ENCODE results near the gene RAPGEF4. TPM values are rescaled to one million over a fixed set of nuclear protein-coding genes. Genes with fewer than 3 reads are reported as not detected.

Gene RAPGEF4
- total and polyA plus RNA-seq, 2 donors (not counting 1 experiment from before 2014, with no cell fraction given), result 0.22 to 0.30 TPM

GRCh38 chr2:172783165-172783898, 47.7 kb downstream of the RAPGEF4 start:
- Histone ChIP-seq H3K4me1 (ENCODE audit: control insufficient read depth in 2 of 2, insufficient read depth in 2 of 2, low read length in 2 of 2) (no peaks in the 10 kb centered on the region), H3K4me3 (ENCODE audit: control extremely low read depth in 1 of 5, extremely low read depth in 1 of 5, insufficient read depth in 1 of 5, low read depth in 2 of 5, low read length in 4 of 5) (no peak overlapping the region), H3K27me3 (replicated peaks in 1 of 4; ENCODE audit: control extremely low read depth in 1 of 4, control insufficient read depth in 3 of 4, insufficient read depth in 4 of 4, low read length in 3 of 4) (no peaks in the 10 kb centered on the region), H3K79me2 (ENCODE audit: control insufficient read depth, insufficient read depth, low read length) (no peaks in the 10 kb centered on the region), H3K9ac (ENCODE audit: low read length) (no peak overlapping the region), H4K20me1 (ENCODE audit: control insufficient read depth, insufficient read depth, low read length, poor library complexity, severe bottlenecking) (no peaks in the 10 kb centered on the region), H3K27ac (ENCODE audit: low read length in 2 of 2) (no peak overlapping the region), H3K4me2 (replicated peaks; ENCODE audit: low read depth, low read length, poor library complexity, severe bottlenecking) (no peak overlapping the region), H3K36me3 (replicated peaks in 1 of 2; ENCODE audit: control extremely low read depth in 1 of 2, control insufficient read depth in 1 of 2, extremely low read depth in 1 of 2, insufficient read depth in 2 of 2, low read length in 1 of 2) (no peaks in the 10 kb centered on the region), H3K9me3 (ENCODE audit: control extremely low read depth in 1 of 3, control insufficient read depth in 2 of 3, insufficient read depth in 1 of 3, low read length in 2 of 3) (peaks cover 0 to 3% (median 0%) of the 10 kb centered on the region in 3 donors), H2AFZ (ENCODE audit: insufficient read depth, low read depth, low read length, poor library complexity, severe bottlenecking) (no peak overlapping the region)
- intact Hi-C loops (cut with micrococcal nuclease), result no loop called here
- 61% methylated on average over 6 of the region's 9 CpGs for WGBS (ENCODE audit: insufficient coverage)
- no peak overlapping the region for H3K27ac Mint-ChIP-seq
- ATAC-seq (ENCODE audit: low read depth), result no peak
- no peaks in the 10 kb centered on the region for H3K4me1 Mint-ChIP-seq
- CTCF ChIA-PET, result interaction anchor here (0.6 kb wide), 1 partner anchor 657 kb away, joined by 3 read pairs; no protein-coding TSS in a partner anchor
- no peaks in the 10 kb centered on the region for H3K9me3 Mint-ChIP-seq (ENCODE audit: insufficient read depth)
- H3K27me3 Mint-ChIP-seq, result peaks cover 31% of the 10 kb centered on the region
- DNase-seq, result no peak
- POLR2A ChIA-PET, result no interaction called here
- no peak for TF ChIP-seq EZH2 (IDR thresholded peaks at IDR 0.05; ENCODE audit: borderline replicate concordance, insufficient read depth, low read depth, low read length, poor library complexity, severe bottlenecking)
- TF ChIP-seq CTCF (IDR thresholded peaks at IDR 0.05), result no peak
- no peak overlapping the region for H3K4me3 Mint-ChIP-seq

GRCh38 chr2:172788871-172789270, 53.2 kb downstream of the RAPGEF4 start:
- Histone ChIP-seq H3K4me1 (ENCODE audit: control insufficient read depth in 2 of 2, insufficient read depth in 2 of 2, low read length in 2 of 2) (no peaks in the 10 kb centered on the region), H3K4me3 (ENCODE audit: control extremely low read depth in 1 of 5, extremely low read depth in 1 of 5, insufficient read depth in 1 of 5, low read depth in 2 of 5, low read length in 4 of 5) (no peak overlapping the region), H3K27ac (ENCODE audit: low read length in 2 of 2) (no peak overlapping the region), H3K9me3 (ENCODE audit: control extremely low read depth in 1 of 3, control insufficient read depth in 2 of 3, insufficient read depth in 1 of 3, low read length in 2 of 3) (no peaks in the 10 kb centered on the region), H3K36me3 (replicated peaks in 1 of 2; ENCODE audit: control extremely low read depth in 1 of 2, control insufficient read depth in 1 of 2, extremely low read depth in 1 of 2, insufficient read depth in 2 of 2, low read length in 1 of 2) (no peaks in the 10 kb centered on the region), H3K79me2 (ENCODE audit: control insufficient read depth, insufficient read depth, low read length) (no peaks in the 10 kb centered on the region), H3K27me3 (replicated peaks in 1 of 4; ENCODE audit: control extremely low read depth in 1 of 4, control insufficient read depth in 3 of 4, insufficient read depth in 4 of 4, low read length in 3 of 4) (no peaks in the 10 kb centered on the region), H3K4me2 (replicated peaks; ENCODE audit: low read depth, low read length, poor library complexity, severe bottlenecking) (no peak overlapping the region), H3K9ac (ENCODE audit: low read length) (no peak overlapping the region), H4K20me1 (ENCODE audit: control insufficient read depth, insufficient read depth, low read length, poor library complexity, severe bottlenecking) (no peaks in the 10 kb centered on the region), H2AFZ (ENCODE audit: insufficient read depth, low read depth, low read length, poor library complexity, severe bottlenecking) (no peak overlapping the region)
- DNase-seq (no peak), ATAC-seq (ENCODE audit: low read depth) (no peak)
- no peak for TF ChIP-seq EZH2 (IDR thresholded peaks at IDR 0.05; ENCODE audit: borderline replicate concordance, insufficient read depth, low read depth, low read length, poor library complexity, severe bottlenecking)
- no peak for TF ChIP-seq CTCF (IDR thresholded peaks at IDR 0.05)
- no peaks in the 10 kb centered on the region for H3K9me3 Mint-ChIP-seq (ENCODE audit: insufficient read depth)
- no peaks in the 10 kb centered on the region for H3K4me1 Mint-ChIP-seq
- POLR2A ChIA-PET, result no interaction called here
- H3K27me3 Mint-ChIP-seq, result peaks cover 14% of the 10 kb centered on the region
- H3K4me3 Mint-ChIP-seq, result no peak overlapping the region
- no peak overlapping the region for H3K27ac Mint-ChIP-seq
- CTCF ChIA-PET, result no interaction called here
- intact Hi-C loops (cut with micrococcal nuclease), result no loop called here

All from B cell (primary cell).